ENCODE measurements around the gene KDM2A. TPM values are rescaled to one million over a fixed set of nuclear protein-coding genes. Genes with fewer than 3 reads are reported as not detected.
"Not testable (repeated sequence)": the region's sequence is repeated elsewhere in the genome, so short reads cannot be mapped to it uniquely, and the experiment has no call there.

KDM2A gene
- total RNA-seq, 4 donors from 2014 or later: 38.7 to 88.1 (median 73.5) TPM

DNA sequence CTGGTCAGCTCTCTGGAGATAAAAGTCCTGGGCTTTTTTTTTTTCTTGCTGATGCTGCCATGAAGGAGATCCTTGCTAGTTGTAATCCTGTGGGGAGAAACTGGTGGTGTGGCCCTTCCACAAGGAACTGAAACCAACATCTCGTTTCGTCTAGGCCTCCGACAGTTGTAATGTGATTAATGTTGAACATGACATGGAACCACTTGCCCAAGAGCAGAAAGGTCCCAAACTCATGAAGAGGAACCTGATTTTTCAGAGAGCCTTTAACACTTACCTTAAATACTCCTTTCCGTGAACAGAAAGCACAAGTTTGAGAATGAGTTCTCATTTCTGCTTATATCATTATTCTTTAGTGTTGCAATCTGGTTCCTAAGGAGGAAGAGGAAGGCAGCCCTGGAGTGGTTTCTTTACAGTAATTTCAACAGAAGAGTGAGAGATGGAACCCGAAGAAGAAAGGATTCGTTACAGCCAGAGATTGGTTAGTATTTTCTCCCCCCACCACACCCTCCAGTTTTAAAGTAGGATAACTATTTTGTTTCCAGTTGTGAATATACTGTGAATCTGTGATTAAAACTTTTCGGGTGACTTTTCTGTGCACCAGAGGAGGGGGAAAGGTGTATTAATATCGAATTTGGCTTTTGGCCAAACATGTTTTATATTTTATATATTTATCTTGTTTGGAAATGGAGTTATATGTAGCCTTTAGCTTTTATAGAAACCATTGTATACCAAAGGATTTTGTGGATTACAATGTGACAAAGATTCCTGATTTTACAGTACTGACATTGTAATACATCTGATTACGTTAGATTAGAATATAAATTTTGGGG is 2.0 kb downstream of the KDM2A start:
- peak overlapping the region in 2 of 3 donors; percentile 59 to 92 for H3K27ac ChIP-seq
- no peak for TF ChIP-seq CTCF (IDR thresholded peaks at IDR 0.05)
- no peak for TF ChIP-seq POLR2A (IDR thresholded peaks at IDR 0.05)

GRCh38 chr11:67123801-67124200 is 4.7 kb downstream of the KDM2A start:
- not testable (repeated sequence) for H3K27me3 ChIP-seq; H3K36me3 ChIP-seq; DNase-seq; H3K9me3 ChIP-seq; H3K27ac ChIP-seq; H3K4me3 ChIP-seq (replicated peaks in 1 of 3)
- intact Hi-C loops (cut with DNase I): loop anchor here (10.0 kb wide), 1 partner anchor 111 kb away; no protein-coding TSS in a partner anchor
- peaks cover 23 to 34% of the 10 kb centered on the region in 2 donors for H3K4me1 ChIP-seq
- WGBS, 2 donors: 87 to 90% methylated on average over 5 of the region's 5 CpGs

More for the DNA sequence above, 2.0 kb downstream of the KDM2A start:
- Histone ChIP-seq H3K4me3 (replicated peaks in 1 of 3) (peak overlapping the region; percentile 21 to 68 (median 22)), H3K9me3 (no peaks in the 10 kb centered on the region), H3K4me1 (peaks cover 23 to 40% of the 10 kb centered on the region in 2 donors), H3K27me3 (no peaks in the 10 kb centered on the region), H3K36me3 (no peaks in the 10 kb centered on the region)
- DNase-seq: no peak
- intact Hi-C loops (cut with DNase I): loop anchor here (10.0 kb wide), 1 partner anchor 114 kb away; no protein-coding TSS in a partner anchor
- 11 to 12% methylated on average over 9 of the region's 9 CpGs for WGBS, 2 donors

- not testable (repeated sequence) for DNase-seq; H3K9me3 ChIP-seq; H3K27ac ChIP-seq; H3K36me3 ChIP-seq; H3K27me3 ChIP-seq; H3K4me3 ChIP-seq (replicated peaks in 1 of 3)
- WGBS, 2 donors: 91 to 96% methylated on average over 8 of the region's 8 CpGs
- intact Hi-C loops (cut with DNase I): loop anchor here (10.0 kb wide), 1 partner anchor 109 kb away; no protein-coding TSS in a partner anchor
- peaks cover 21 to 39% of the 10 kb centered on the region in 2 donors for H3K4me1 ChIP-seq
These were observed 7.2 kb downstream of the KDM2A start for GRCh38 chr11:67126243-67126642.

- Histone ChIP-seq H3K4me1 (peaks cover 15 to 33% of the 10 kb centered on the region in 2 donors), H3K9me3 (no peaks in the 10 kb centered on the region), H3K4me3 (replicated peaks in 1 of 3) (no peak overlapping the region), H3K36me3 (no peaks in the 10 kb centered on the region), H3K27me3 (no peaks in the 10 kb centered on the region), H3K27ac (peak overlapping the region in 1 of 3 donors; percentile 26)
- DNase-seq: peak; percentile 58 to 68
- WGBS, 2 donors: 60 to 65% methylated on average over 4 of the region's 4 CpGs
- intact Hi-C loops (cut with DNase I): loop anchor here (10.0 kb wide), 1 partner anchor 108 kb away; no protein-coding TSS in a partner anchor
- TF ChIP-seq CTCF (IDR thresholded peaks at IDR 0.05) (no peak), POLR2A (IDR thresholded peaks at IDR 0.05) (no peak)
These were observed 7.9 kb downstream of the KDM2A start for GRCh38 chr11:67126986-67127385.

- H3K4me3 ChIP-seq (replicated peaks in 1 of 3); DNase-seq; H3K9me3 ChIP-seq; H3K27ac ChIP-seq; intact Hi-C loops (cut with DNase I); H3K27me3 ChIP-seq: not testable (repeated sequence)
- 93 to 99% methylated on average over 10 of the region's 10 CpGs for WGBS, 2 donors
- H3K36me3 ChIP-seq: peaks cover 14 to 19% of the 10 kb centered on the region in 2 donors
- peaks cover under 1 to 11% of the 10 kb centered on the region in 2 donors for H3K4me1 ChIP-seq
These were observed 11.8 kb downstream of the KDM2A start for GRCh38 chr11:67130861-67131260.

DNA sequence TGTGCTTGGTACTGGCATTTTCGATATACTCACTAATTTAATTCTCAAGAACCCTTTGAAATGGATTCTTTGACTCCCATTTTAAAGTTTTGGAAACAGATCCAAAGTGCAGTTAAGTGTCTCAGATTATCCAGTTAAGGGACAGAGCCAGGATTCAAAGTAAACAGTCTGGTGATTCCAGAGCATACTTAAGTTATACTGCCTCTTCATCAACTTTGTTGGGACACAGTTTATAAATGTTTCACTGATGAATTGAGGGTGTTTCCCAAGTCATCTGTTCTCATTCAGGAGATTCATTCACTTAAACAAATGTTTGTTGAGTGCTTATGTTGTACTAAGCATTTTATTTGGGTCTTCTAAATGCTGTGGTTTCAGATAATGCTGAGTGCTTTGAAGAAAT is 17.1 kb downstream of the KDM2A start:
- Histone ChIP-seq H3K4me1 (peaks cover 0 to 8% of the 10 kb centered on the region in 2 donors), H3K27ac (no peak overlapping the region), H3K36me3 (peaks cover 19% of the 10 kb centered on the region in 2 donors), H3K9me3 (no peaks in the 10 kb centered on the region), H3K4me3 (replicated peaks in 1 of 3) (no peak overlapping the region), H3K27me3 (no peaks in the 10 kb centered on the region)
- WGBS, 2 donors: 64 to 87% methylated on average over 1 of the region's 1 CpG
- DNase-seq: no peak
- intact Hi-C loops (cut with DNase I): no loop called here
- TF ChIP-seq CTCF (IDR thresholded peaks at IDR 0.05): no peak
- no peak for TF ChIP-seq POLR2A (IDR thresholded peaks at IDR 0.05)

Measured in thyroid gland (tissue), 4 donors.